Pons (tissue), 1 donor: ENCODE measurements around the gene RNU5D-1.
"Not testable (repeated sequence)": the region's sequence is repeated elsewhere in the genome, so short reads cannot be mapped to it uniquely, and the experiment has no call there.

Experiments
- DNase-seq: peaks from one replicate; pipeline ENCODE4 v3.0.0-alpha.2; 2016; ENCODE audit warnings: low spot score

The RNU5D-1 gene

GRCh38 chr1:44699375-44699774 is 31.6 kb downstream of the RNU5D-1 start:
- DNase-seq, result not testable (repeated sequence)

- DNase-seq, result no peak
Measured at GRCh38 chr1:44698138-44698537, 32.8 kb downstream of the RNU5D-1 start.

GRCh38 chr1:44696789-44697345 is 34.1 kb downstream of the RNU5D-1 start:
- no peak for DNase-seq

GRCh38 chr1:44696101-44696500 is 34.9 kb downstream of the RNU5D-1 start:
- DNase-seq, result no peak

- no peak for DNase-seq
Measured at GRCh38 chr1:44695671-44696070, 35.3 kb downstream of the RNU5D-1 start.

GRCh38 chr1:44694863-44695478 is 36.0 kb downstream of the RNU5D-1 start:
- DNase-seq, result no peak

- DNase-seq, result no peak
Measured at GRCh38 chr1:44693900-44694299, 37.1 kb downstream of the RNU5D-1 start.

GRCh38 chr1:44693159-44693558 is 37.8 kb downstream of the RNU5D-1 start:
- DNase-seq, result no peak

- no peak for DNase-seq
Measured at GRCh38 chr1:44689447-44689765, 41.6 kb downstream of the RNU5D-1 start.

GRCh38 chr1:44688760-44689446 is 42.1 kb downstream of the RNU5D-1 start:
- no peak for DNase-seq

GRCh38 chr1:44685881-44686280 is 45.1 kb downstream of the RNU5D-1 start:
- no peak for DNase-seq

GRCh38 chr1:44685218-44685617 is 45.8 kb downstream of the RNU5D-1 start:
- no peak for DNase-seq

GRCh38 chr1:44684525-44684924 is 46.4 kb downstream of the RNU5D-1 start:
- DNase-seq, result no peak

- DNase-seq, result no peak
Measured at GRCh38 chr1:44682883-44683265, 48.1 kb downstream of the RNU5D-1 start.

GRCh38 chr1:44681905-44682882 is 48.8 kb downstream of the RNU5D-1 start:
- DNase-seq, result no peak
